Measurements from ENCODE around the gene SORCS2. TPM values are rescaled to one million over a fixed set of nuclear protein-coding genes. Genes with fewer than 3 reads are reported as not detected.

SORCS2 gene
- total and polyA plus RNA-seq, 2 of the 8 experiments (the other 6 are each of a cell fraction or from before 2014, with no cell fraction given) = 0.36 to 1.8 TPM

DNA sequence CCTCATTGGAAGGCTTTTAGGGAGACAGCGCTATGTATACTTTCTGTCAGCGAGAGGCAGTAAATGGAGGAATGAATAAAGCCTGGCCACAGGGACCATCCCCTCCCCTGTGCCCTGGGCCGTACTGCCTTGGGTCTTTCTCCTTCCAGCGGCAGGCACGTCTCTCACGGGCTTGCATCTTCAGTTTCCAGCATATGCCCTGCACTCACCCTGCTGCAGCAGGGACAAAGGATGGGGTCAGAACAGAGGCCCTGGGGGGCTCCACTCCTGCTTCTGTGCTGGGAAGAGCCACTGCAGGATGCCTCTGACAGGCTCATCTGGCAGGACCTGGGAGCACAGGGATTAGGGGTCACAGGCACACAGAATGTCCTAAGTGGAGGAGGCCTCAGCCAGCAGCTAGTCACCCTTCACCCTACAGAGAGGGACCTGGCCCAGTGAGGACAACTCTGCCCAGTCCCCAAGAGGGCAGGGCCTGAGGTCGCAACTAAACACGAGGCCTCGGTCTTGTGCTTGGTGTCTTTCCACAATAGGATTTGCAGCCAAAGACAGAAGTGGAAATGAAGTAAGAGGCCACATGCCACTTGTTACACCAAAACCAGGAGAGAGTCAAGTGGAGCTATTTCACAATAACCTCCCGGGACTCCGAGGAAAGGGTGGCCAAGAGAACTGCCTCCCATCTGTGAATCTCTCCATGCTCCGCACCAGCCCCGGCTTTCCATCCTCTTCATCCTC is 596.5 kb downstream of the SORCS2 start (continued):
- TF ChIP-seq ATF2 (IDR thresholded peaks at IDR 0.05; ENCODE audit: low read length) (no peak), SP4 (IDR thresholded peaks at IDR 0.05; ENCODE audit: low read length) (no peak)
